GM23248 (cell line): ENCODE data around the gene NAIF1.

Experiments
- EZH2 ChIP-seq: fragments of 200-600 bp; sonication (generic); IDR thresholded peaks from 2 replicates; pipeline ENCODE4 v1.6.1; 2018; ENCODE audit warnings: antibody characterized with exemption, mild to moderate bottlenecking; ENCODE audit not compliant: insufficient read depth, poor library complexity, severe bottlenecking
- EZH2phosphoT487 ChIP-seq: fragments of 200-600 bp; sonication (generic); IDR thresholded peaks from 2 replicates; pipeline ENCODE4 v1.6.1; 2018; ENCODE audit warnings: antibody characterized with exemption, moderate library complexity, mild to moderate bottlenecking, low read depth; ENCODE audit not compliant: insufficient read depth

DNA sequence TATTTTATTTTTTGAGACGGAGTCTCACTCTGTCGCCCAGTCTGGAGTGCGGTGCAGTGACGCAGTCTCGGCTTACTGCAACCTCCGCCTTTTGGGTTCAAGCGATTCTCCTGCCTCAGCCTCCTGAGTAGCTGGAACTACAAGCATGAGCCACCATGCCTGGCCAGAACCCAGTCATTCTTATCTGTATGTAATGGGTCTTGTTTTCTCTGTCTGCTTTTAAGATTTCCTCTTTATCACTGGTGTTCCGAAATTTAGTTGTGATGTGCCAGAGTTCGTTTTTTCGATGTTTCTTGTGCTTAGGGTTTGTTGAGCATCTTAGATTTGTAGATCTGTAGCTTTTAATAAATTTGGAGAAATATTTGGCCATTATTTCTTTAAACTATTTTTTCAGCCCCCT lies 20.1 kb upstream of the NAIF1 start:
- no peak for TF ChIP-seq EZH2
- no peak for TF ChIP-seq EZH2phosphoT487
